Brain microvascular endothelial cell (primary cell): ENCODE results near the gene TCF7L2.

Source experiments
- DNase-seq: peaks from one replicate; pipeline ENCODE4 v3.0.0-alpha.2; 2020
- H3K27ac ChIP-seq: fragments of 250-450 bp; sonication (Bioruptor Pico); 2 replicates; pipeline ENCODE4 v1.5.1; 2020; ENCODE audit warnings: mild to moderate bottlenecking, moderate library complexity
- H3K27me3 ChIP-seq: fragments of 250-450 bp; sonication (Bioruptor Pico); replicated peaks from 2 replicates; pipeline ENCODE4 v1.5.1; 2020; ENCODE audit warnings: mild to moderate bottlenecking
- H3K36me3 ChIP-seq: fragments of 250-450 bp; sonication (Bioruptor Pico); replicated peaks from 2 replicates; pipeline ENCODE4 v1.5.1; 2020; ENCODE audit warnings: mild to moderate bottlenecking
- H3K4me3 ChIP-seq: 2 replicates; pipeline ENCODE4 v1.5.1; 2011; ENCODE audit warnings: low read depth, mild to moderate bottlenecking, control low read depth, low read length, moderate library complexity
- CTCF ChIP-seq: IDR thresholded peaks from 2 replicates; pipeline ENCODE4 v1.5.1; 2011; ENCODE audit warnings: low read depth, mild to moderate bottlenecking, moderate library complexity, low read length, control low read depth, inconsistent platforms; ENCODE audit errors: missing control alignments
- in situ Hi-C: cut with HindIII; loops from 2 replicates; pipeline ENCODE4 v1.10.0; 2017; ENCODE audit warnings: low sequenced_read_pairs, low pct_ligation_motif_present

Gene TCF7L2

GRCh38 chr10:113094114-113094486 lies 144.1 kb downstream of the TCF7L2 start:
- DNase-seq = no peak
- Histone ChIP-seq H3K27me3 (no peaks in the 10 kb centered on the region), H3K4me3 (no peak overlapping the region), H3K36me3 (no peaks in the 10 kb centered on the region), H3K27ac (peak overlapping the region; percentile 47)
- TF ChIP-seq CTCF = no peak
- in situ Hi-C loops = no loop called here

- H3K27ac ChIP-seq = no peak overlapping the region
- H3K27me3 ChIP-seq = no peaks in the 10 kb centered on the region
- H3K36me3 ChIP-seq = no peaks in the 10 kb centered on the region
- DNase-seq = no peak
- no peak for TF ChIP-seq CTCF
- no peak overlapping the region for H3K4me3 ChIP-seq
- in situ Hi-C loops = no loop called here
These were observed 145.5 kb downstream of the TCF7L2 start for GRCh38 chr10:113095419-113096127.

- no peaks in the 10 kb centered on the region for H3K36me3 ChIP-seq
- no peak overlapping the region for H3K4me3 ChIP-seq
- no peak for DNase-seq
- no peaks in the 10 kb centered on the region for H3K27me3 ChIP-seq
- in situ Hi-C loops = no loop called here
- TF ChIP-seq CTCF = no peak
- no peak overlapping the region for H3K27ac ChIP-seq
These were observed 146.3 kb downstream of the TCF7L2 start for GRCh38 chr10:113096128-113096996.

GRCh38 chr10:113097036-113097435 lies 147.0 kb downstream of the TCF7L2 start:
- H3K27me3 ChIP-seq = no peaks in the 10 kb centered on the region
- DNase-seq = no peak
- H3K4me3 ChIP-seq = no peak overlapping the region
- in situ Hi-C loops = no loop called here
- no peak for TF ChIP-seq CTCF
- no peaks in the 10 kb centered on the region for H3K36me3 ChIP-seq
- H3K27ac ChIP-seq = no peak overlapping the region

GRCh38 chr10:113099431-113100183 lies 149.6 kb downstream of the TCF7L2 start:
- Histone ChIP-seq H3K27me3 (no peaks in the 10 kb centered on the region), H3K27ac (no peak overlapping the region), H3K4me3 (no peak overlapping the region), H3K36me3 (no peaks in the 10 kb centered on the region)
- in situ Hi-C loops = no loop called here
- no peak for TF ChIP-seq CTCF
- DNase-seq = no peak
